T-helper 1 cell (primary cell): ENCODE data around the gene IDI2.

Experiments
- DNase-seq, 5 donors: peaks; one replicate each; pipeline ENCODE4 v3.0.0-alpha.2; 2012 to 2020

IDI2 gene

GRCh38 chr10:1003884-1004670 is 21.6 kb downstream of the IDI2 start:
- no peak for DNase-seq

- no peak for DNase-seq
These were observed 23.1 kb downstream of the IDI2 start for GRCh38 chr10:1002425-1003006.

- no peak for DNase-seq
These were observed 28.2 kb downstream of the IDI2 start for GRCh38 chr10:997266-998022.

GRCh38 chr10:996031-996430 is 29.6 kb downstream of the IDI2 start:
- no peak for DNase-seq

GRCh38 chr10:995559-995926 is 30.1 kb downstream of the IDI2 start:
- no peak for DNase-seq

- no peak for DNase-seq
These were observed 30.7 kb downstream of the IDI2 start for GRCh38 chr10:994836-995558.

GRCh38 chr10:992871-993270 is 32.8 kb downstream of the IDI2 start:
- DNase-seq = no peak

GRCh38 chr10:992467-992866 is 33.2 kb downstream of the IDI2 start:
- no peak for DNase-seq

GRCh38 chr10:990808-991207 is 34.9 kb downstream of the IDI2 start:
- no peak for DNase-seq

GRCh38 chr10:988667-989545 is 36.8 kb downstream of the IDI2 start:
- peak in 1 of 5 donors; percentile 3 for DNase-seq

- peak; percentile 92 to 97 (median 96) for DNase-seq
These were observed 37.6 kb downstream of the IDI2 start, which contains the start of gene GTPBP4 for GRCh38 chr10:987870-988666. GTPBP4 (plus strand) TSS chr10:988434; CDS start chr10:988480, 46 bp downstream.

GRCh38 chr10:987620-987869 is 38.1 kb downstream of the IDI2 start:
- DNase-seq = no peak

GRCh38 chr10:986881-987619 is 38.6 kb downstream of the IDI2 start:
- DNase-seq = no peak

- no peak for DNase-seq
These were observed 39.4 kb downstream of the IDI2 start for GRCh38 chr10:986137-986825.

- DNase-seq = no peak
These were observed 40.3 kb downstream of the IDI2 start for GRCh38 chr10:985361-985760.

- no peak for DNase-seq
These were observed 41.5 kb downstream of the IDI2 start for GRCh38 chr10:983971-984655.

GRCh38 chr10:983401-983800 is 42.3 kb downstream of the IDI2 start:
- no peak for DNase-seq

- no peak for DNase-seq
These were observed 45.1 kb downstream of the IDI2 start for GRCh38 chr10:980468-981093.

GRCh38 chr10:978826-979421 is 46.7 kb downstream of the IDI2 start:
- DNase-seq = no peak
